Islet precursor cell (in vitro differentiated cells): ENCODE results near the gene PHTF2.
A peak's percentile ranks its signal among the peaks of the same experiment; 100 is the strongest.
"Not testable (repeated sequence)": the region's sequence is repeated elsewhere in the genome, so short reads cannot be mapped to it uniquely, and the experiment has no call there.

ENCODE experiments used
- DNase-seq: peaks from one replicate; pipeline ENCODE4 v3.0.0-alpha.2; 2018

The PHTF2 gene

DNA sequence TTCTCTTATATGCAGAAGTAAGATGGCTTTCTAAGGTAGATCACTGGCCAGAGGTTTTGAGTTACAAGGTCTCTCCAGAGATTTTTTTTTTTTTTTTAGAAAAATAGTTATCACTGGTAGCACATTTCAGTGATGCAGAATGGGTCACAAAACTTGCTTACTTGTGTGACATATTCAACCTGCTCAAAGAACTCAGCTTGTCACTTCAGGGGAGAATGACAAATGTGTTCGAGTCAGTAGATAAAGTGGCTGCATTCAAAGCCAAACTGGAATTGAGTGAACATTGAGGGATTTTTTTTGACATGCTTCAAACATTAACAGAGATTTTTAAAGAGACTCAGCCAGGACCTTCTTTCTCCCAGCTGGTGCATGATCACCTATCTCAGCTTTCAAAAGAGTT lies 33.4 kb downstream of the PHTF2 start:
- no peak for DNase-seq

DNA sequence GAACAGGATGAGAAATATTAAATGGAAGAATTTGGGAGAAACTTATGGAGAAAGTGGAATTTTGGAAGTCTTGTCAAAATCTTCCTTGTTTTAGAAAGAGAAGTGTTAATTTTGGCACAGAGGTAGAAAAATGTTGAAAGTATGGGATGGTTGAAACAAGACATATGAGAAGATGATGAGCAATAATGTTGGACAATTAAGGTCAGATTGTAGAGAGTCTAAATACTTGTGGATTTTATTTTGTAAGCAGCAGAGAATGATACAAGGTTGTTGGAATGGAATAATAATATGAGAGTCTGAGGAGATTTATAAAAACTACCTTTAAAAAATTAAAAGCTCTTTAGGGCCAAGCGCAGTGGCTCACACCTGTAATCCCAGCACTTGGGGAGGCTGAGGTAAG lies 34.6 kb downstream of the PHTF2 start:
- no peak for DNase-seq

DNA sequence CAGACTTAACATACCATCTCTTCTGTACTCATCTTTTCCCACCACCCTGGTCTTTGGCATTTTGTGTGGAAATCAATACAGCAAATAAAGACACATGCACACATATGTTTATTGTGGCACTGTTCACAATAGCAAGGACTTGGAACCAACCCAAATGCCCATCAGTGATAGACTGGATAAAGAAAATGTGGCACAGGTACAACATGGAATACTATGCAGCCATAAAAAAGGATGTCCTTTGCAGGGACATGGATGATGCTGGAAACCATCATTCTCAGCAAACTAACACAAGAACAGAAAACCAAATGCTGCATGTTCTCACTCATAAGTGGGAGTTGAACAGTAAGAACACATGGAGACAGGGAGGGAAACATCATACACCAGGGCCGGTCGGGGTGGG lies 37.9 kb downstream of the PHTF2 start:
- DNase-seq: not testable (repeated sequence)

DNA sequence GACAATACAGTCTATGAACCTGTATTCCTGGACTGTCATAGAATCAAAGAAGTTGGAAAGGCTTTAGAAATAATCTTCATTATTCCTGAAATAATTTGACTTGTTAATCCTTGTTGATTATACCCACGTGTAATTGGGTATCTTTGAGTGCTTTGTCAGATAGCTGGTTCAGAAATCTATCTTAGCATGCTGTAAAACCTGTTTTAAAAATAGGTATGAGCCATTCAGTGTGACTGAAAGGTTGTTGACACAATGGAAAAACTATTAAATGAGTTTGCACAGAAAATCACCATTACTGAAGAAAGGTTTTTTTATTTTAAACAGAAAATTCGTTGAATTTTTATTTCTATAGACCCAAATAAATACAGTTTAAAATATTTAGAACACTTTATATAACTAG lies 38.7 kb downstream of the PHTF2 start:
- no peak for DNase-seq

DNA sequence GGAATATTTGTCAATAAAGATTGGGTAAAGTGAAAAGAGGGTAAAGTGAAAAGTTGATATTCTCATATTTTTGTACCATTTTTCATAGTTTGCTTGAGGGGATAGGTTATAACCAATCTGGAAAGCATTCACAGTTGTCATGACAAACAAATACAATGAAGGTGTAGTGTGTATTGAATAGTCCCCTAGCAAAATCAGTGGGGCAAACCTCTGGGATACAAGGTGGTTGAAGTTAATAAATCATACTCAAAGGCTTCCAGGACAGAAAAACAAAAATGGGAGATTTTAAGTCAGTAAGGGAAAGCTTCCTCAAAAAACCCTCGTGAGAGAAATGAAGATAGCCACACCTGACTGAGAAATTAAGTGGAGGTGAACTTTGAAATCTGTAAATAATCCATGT lies 39.4 kb downstream of the PHTF2 start:
- DNase-seq: no peak

DNA sequence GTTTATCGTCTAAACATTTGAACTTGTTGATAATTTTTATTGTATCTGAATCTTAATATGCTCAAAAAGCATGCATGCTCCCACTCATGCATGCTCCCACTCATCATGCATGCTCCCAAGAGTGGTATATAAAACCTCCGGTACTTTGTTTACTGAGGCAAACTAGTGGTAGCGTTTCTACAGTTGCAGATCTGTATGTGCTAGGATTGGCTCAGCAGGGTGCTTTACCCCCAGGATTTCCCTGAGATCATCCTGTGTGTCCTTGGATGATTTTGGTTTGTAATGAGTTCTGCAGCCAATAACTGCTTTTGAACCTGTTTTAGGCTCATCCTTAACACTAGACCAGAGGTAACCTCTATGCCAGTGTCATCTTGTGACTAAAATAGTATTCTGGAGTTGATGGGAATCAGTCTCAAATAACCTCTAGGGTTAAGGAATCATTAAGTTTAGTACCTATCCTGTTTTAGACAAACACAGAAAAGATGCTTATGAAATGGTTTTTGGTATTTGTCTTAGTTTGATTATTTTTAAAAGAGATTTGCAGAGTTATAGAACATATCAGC lies 40.4 kb downstream of the PHTF2 start:
- no peak for DNase-seq

DNA sequence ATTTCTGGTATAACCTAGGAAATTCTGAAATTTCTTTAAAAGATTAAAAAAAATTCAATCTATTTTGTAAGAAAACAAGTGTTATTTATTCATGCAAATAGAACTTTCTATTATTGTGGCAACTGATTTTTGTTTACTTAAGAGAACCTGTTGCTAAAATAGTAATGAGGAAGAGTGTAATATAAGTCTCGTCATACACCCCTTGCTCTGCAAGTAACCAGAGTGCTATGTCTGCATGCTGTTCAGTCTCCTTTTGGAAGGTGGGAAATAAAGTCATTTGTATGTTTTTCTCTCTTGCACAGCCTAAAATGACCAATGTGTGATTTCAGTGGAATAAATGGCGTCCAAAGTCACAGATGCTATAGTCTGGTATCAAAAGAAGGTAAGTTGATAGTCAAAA lies 41.3 kb downstream of the PHTF2 start:
- DNase-seq: no peak

DNA sequence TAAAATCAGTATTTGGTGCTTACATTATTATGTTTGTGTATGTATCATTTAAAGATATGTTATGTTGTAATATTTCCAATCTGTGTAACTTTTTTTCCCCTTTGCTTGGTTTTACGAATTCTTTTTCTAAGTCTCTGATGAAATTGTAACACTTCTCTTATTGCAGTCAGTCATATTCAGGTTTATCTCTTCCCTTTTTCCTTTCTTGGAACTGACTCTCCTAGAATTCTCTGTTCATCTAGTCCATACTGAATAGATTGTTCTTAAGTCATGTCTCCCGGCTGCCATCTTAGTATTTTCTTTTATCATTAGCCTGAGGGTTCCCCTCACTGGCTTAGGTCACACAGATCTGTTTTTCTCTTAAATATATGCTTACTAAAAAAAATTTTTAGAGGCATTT lies 44.6 kb downstream of the PHTF2 start:
- no peak for DNase-seq

DNA sequence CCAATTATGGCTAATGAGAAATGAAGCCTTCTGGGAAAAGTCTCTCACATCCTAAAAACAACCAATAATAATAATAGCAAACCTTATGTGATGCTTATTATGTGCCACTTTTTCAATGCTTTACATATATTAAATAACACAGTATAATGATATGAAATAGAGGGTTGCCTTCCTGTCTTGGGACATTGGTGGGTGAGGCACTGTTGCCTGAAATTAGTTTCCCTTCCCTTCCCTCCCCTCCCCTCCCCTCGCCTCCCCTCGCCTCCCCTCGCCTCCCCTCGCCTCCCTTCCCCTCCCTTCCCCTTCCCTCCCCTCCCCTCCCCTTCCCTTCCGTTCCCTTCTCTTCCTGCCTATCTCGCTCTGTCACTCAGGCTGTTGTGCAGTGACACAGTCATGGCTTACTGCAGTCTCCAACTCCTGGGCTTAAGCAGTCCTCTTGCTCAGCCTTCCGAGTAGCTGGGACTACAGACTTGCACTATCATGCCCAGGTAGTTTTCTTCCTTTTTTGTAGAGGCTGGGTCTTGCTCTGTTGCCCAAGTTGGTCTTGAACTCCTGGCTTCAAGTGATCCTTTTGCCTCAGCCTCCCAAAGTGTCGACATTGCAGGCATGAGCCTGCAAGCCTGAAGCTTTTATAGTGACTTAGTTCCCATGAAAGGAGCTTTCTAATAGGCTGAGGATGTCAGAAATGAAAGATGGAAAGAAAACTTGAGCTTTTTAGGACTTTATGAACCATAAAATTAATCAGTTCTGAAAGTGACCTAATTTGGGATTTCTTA lies 47.9 kb downstream of the PHTF2 start:
- DNase-seq: no peak

DNA sequence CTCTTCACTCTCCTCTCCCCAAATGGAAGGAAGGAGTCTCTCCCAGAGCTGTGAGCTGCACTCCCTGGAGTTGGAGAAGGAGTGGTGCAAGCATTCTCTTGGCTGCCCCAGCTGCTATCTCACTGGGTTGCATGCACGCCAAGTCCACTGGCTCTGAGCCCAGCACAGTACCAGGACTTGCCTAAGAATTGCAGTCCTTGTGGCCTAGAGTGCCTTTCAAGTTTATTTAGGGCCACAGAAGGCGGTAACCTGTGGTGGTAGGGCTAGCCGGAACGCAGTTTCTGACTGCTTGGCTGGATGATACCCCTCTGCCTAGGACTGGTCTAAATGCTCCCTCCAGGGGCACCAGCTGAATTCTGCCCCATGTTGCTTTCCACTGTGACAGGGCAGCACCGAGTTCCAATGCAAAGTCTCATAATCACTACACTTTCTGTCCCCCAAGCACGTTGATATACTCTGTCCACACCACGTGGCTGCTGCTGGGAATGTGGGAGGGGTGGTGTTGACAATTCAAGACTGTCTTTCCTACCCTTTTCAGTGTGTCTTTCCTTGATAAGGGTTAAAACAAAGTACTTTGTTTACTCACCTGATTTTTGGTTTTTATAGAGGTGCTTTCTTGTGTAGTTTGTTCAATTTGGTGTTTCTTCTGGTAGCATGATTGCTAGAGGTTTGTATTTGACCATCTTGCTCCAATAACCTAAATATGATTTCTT lies 57.0 kb downstream of the PHTF2 start:
- DNase-seq: no peak

DNA sequence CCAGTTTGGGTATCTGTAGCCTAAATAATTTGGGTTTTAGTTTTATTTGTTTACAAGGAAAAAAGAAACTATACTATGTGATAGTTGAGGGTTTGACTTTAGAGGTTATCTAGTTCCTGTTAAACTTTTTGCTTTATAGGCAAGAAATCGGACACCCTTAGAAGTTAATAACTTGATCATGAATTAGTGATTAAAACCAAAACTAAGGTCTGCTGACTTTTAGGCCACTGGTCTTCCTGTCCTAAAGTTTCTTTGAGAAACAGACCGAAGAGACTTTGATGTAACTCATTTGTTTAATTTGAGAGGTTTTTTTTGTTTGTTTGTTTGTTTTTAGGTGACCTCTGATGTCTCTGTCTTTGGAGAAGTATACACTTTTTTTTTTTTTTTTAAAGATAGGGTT lies 59.7 kb downstream of the PHTF2 start:
- DNase-seq: no peak

DNA sequence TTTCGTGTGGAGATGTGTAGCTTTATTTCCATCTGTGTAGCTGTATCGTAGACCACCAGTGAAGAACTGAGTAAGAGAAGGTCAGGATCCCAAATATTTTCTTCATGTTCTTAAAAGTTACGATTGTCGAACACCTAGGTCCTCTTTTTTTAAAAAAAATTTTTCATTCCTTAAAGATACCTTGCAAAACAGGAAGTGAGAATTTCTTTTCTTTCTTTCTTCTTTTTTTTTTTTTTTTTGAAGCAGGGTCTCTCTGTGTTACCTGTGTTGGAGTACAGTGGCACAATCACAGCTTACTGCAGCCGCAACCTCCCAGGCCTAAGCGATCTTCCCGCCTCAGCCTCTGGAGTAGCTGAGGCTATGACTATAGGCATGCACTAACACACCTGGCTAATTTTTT lies 60.8 kb downstream of the PHTF2 start:
- DNase-seq: no peak

DNA sequence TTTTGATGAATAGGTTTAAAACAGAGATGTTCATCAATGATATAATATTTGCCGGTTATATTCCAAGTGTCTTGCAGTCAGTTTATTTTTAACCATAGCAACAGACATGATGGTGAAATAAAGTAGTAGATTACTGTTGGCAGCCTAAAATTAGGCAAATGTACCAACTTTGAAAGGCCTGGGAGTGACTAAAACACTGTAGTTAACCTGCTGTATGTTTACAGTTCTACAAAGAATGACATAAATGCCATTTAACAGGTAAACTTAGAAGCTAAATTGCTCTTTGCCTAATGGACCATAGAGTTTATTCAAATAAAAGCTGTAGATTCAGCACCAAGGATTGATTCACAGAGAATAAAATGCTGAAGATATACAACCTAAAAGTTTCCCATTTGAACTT lies 64.1 kb downstream of the PHTF2 start:
- no peak for DNase-seq

DNA sequence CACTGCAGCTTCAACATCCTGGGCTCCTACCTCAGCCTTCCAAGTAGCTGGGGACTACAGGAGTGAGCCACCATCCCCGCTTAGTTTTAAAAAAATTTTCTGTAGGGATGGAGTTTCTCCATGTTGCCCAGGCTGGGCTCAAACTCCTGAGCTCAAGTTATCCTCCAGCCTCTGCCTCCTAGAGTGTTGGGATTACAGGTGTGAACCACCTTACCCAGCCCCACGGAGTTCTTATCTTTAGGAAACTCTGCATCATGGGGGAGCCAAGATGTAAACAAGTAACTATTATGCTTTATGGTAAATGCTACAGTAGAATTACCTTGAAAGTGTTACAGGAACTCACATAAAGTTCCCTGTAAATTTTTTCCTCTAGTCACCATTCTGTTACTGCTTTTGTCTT lies 65.3 kb downstream of the PHTF2 start:
- no peak for DNase-seq

DNA sequence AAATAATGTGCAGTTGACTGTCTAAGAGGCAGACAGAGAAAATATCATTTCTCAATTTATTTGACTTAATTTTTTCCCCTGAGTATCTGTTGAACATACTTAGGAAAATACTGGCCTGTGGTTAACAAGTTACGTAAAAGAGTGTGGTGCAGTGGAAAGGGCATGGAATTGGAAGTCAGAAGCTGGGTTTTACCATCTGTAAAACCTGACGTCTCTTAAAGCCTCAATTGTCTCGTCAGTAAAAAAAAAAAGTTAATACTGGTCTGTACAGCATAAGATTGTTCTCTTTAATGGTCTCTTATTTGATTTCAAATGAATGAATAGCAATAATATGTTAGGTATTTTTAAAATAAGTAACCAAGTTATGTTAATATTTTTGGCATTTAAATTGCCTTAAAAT lies 67.8 kb downstream of the PHTF2 start:
- no peak for DNase-seq

DNA sequence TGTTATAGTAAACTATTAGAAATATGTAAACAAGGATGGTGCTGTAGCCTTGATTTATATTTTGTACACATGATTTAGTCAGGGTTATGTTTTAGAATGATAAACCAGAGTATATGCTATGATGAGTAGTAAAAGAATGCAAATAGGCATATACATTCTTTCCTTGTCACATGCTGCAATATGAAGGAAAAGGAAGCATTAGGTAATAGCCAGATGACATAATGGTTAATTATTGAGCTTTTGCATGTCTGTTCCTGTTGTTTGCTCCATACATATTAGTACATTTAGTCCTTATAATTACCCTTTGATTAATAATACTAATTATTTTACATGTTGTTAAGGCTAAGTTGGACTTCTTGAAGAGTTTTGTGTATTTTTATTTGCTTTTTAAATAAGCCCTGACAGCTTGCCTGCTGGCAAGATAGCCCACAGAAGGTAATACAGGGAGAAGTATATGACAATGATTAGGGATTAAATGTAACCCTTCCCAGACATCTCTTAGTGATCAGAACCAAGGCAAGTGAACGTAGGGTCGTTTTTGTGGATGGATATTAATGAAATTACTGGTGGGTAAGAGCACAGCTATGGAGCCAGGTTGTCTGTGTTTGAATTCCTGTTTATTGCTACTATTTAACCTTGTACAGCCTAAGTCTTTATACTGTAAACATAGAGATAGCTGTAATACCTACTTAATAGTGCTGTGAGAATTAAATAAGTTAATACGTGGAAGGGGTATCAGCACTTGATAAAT lies 68.4 kb downstream of the PHTF2 start:
- no peak for DNase-seq

DNA sequence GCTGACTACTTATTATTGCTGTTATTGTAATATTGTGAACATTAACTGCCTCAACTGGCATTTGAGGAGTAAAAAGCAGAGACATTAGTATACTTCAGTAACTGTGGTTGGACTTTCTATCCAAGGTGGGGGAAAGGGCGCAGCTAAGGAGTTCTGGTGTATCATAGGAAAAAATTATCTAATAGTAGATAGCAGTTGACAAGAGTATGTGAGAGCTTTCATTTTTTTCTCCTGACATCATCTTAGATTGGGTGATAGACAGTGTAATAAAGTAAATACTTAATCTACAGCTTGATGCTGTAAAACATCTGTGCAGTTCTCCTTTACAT lies 68.9 kb downstream of the PHTF2 start:
- DNase-seq: no peak

DNA sequence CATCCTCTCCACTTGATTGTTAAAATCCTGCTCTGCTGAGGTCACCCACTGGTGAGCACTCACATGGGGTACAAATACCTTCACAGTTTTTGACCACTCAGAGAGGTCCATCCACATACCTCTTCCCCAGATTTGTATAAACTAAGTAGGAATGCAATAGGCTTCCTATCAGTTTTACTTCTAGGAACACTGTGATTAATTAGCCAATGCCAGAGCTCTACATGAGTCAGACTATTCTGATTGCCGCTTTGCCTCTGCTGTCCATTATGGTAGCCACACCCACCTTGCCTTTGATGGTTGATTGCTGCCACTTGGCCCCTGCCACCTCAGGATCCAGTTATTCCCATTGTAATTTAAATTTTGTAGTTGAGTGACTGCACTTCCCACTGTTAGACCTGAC lies 73.7 kb downstream of the PHTF2 start:
- not testable (repeated sequence) for DNase-seq

DNA sequence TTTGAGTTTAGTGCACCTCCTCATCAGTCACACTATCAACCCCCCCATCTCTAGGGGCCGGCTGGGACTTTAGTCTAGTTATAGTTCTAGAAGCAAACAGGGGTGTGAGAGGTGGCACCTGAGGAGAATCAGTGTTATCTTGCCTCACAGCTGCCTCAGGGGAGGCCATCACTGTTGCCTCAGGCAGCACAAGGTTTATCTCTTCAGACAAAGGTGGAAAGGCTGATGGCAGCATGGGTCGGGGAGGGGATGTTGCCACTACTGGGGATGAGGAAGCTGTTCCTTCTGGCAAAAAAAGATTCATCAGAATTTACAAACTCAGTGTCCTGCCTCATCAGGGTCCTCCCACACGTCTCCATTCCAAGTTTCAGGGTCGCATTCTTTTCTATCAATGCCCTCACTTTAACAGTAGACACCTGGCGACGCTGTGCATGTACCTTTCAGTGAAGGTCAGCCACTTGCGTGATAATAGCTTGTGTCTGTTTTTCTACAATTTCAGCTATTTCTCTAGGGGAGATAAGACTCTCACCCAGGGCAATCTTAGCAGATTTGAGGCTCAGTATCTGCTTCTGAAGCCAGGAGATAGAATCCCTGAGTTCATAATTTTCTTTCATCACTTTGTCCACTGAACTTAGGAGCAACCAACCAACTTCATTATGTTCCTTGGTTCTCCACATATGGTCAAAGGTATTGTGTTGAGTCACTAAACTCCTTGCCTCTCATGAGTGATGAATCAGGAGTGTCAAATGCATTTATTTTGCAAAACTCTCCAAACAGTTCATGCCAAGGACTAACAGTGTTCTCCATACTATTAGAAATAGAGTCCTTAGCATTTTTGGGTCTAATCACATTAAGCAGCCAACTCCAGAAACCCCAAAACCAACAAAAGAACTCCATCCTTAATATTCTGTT lies 75.1 kb downstream of the PHTF2 start:
- DNase-seq: peak; percentile 51

DNA sequence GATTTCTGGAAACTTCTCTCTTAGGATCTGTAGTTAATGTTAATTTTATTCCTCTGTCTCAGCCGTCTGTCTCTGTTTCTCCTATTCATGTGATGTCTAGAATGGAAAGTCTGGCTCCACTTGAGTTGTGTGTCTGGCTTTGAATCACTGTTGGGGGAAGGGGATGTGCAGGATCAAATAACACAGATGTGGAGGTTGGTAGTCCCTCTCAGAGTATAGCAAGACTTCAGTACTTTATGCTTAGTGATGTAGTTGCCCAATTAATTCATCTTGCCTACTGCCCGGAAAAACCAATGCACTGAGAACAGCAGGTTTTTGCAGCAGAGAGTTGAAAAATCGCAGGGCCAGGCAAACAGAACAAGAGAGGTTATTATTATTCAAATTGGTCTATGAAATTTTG lies 79.2 kb downstream of the PHTF2 start:
- peak; percentile 62 for DNase-seq

DNA sequence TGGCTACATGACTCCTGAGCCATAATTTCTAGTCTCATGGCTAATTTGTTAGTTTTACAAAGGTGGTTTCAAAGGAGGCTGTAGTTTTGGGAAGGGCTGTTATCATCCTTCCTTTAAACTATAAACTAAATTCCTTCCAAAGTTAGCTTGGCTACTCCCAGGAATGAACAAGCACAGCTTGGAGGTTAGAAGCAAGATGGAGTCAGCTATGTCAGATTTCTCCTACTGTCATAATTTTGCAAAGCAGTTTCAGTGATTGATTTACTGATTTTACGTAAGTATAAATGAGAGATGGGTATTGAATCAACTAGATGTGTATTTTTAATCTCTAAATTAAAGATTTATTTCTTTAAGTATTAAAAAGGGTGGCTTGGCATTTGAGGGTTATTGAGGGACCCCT lies 79.9 kb downstream of the PHTF2 start:
- DNase-seq: no peak

DNA sequence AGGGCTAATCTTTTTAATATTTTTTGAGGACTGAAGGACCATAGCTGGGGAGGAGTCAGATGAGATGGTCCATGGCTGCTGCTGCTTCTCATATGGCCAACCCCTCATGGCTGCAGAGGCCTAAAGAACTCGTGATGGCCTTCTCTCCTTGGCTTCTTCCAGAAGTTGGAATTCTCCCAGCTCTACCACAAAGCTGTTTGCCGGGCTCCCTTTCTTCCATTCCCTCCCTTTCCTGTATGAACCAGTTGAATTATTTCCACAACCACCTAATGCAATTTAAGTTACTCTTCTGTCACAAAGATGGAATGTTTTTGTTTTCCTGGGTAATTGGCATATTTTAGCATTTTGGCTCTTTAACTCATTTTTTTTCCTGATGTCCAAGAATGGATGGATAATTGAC lies 80.7 kb downstream of the PHTF2 start:
- DNase-seq: no peak

DNA sequence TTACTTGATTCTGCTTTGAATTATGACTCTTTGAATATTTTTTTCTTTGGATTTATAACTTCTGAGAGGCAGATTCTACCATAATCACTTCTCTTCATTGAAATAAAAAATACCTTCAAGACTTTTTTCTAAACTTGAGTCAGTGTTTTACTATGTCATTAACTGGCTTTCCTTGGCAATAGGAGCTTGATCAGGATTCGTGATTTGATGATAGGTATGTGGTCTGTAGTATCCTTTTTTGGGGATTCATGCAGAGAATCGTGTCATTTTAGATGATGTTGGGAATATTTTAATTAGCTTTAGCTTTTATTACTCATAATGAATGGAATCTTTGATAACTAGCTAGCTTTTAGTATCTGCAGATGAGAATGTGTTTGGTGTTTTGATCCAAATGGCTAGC lies 83.3 kb downstream of the PHTF2 start:
- no peak for DNase-seq
